C1 segment of cervical spinal cord (tissue), 14 donors: Measurements from ENCODE around the gene GPR152.

Experiments used
- DNase-seq, 14 donors: peaks; one replicate each; lab custom pipeline; 2025; lab: John Stamatoyannopoulos, UW

The GPR152 gene

GRCh38 chr11:67452141-67452952, at the start of gene GPR152:
TSS of gene GPR152 (minus strand) at chr11:67452729. CDS start at chr11:67452724, 5 bp downstream.
- peak in 3 of 14 donors; percentile 17 to 36 (median 27) for DNase-seq

- DNase-seq = no peak
Measured at GRCh38 chr11:67501854-67502253, 49.3 kb upstream of the GPR152 start.

GRCh38 chr11:67500831-67501715, 48.5 kb upstream of the GPR152 start:
- no peak for DNase-seq

GRCh38 chr11:67500484-67500821, 47.9 kb upstream of the GPR152 start:
- DNase-seq = no peak

DNA sequence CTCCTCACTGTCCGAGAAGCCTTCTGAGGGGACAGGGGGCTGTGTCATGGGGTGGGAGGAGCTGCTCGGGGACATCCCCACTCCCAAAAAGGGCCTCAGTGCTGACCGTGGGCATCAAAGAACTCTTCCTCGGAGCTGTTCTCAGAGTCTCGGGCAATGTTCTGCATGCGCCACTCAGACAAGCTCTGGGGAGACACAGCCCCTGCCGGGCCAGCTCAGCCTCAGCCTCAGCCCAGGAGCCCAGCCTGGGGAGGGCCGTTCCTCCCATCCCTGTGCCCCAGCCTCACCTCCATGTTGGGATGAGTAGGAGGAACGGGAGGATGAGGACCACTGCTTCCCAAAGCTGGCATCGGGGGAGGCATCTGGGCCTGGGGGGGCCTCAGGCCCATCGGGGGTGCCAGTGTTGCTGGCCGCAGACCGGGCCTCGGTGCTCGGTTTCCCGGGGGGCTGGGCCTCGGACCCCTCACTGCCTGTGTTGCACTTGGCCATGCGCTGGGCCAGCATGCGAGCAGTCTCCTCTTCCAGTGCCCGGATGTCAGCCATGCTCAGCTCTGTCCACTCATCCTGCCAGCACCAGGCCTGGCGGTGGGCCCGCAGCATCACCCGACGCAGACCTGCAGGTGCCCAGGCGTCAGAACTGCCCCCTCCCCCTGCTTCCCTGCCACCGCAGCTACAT, 47.4 kb upstream of the GPR152 start:
- DNase-seq = no peak

- DNase-seq = no peak
Measured at GRCh38 chr11:67498544-67498972, 46.0 kb upstream of the GPR152 start.

GRCh38 chr11:67497656-67498291, 45.2 kb upstream of the GPR152 start:
- DNase-seq = no peak

DNA sequence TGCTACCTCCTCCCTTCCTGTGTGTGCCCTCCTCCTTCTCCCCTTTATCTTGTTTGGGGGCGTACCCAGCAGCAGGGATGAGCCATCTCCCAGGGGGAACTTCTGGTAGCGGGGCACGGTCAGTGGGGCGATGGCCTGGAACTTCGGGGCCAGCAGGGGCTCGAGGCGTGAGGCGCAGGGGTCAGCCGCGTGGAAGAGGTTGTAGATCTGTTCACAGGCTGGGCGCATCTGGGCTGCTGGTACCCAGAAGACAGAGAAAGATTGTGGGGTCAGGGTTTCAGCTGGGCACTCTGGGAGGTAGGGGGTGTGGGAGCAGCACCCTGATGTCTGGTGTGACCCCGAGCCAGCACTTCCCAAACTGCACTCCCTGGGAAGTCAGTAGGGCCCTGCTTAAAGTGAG, 43.6 kb upstream of the GPR152 start:
- DNase-seq = no peak

DNA sequence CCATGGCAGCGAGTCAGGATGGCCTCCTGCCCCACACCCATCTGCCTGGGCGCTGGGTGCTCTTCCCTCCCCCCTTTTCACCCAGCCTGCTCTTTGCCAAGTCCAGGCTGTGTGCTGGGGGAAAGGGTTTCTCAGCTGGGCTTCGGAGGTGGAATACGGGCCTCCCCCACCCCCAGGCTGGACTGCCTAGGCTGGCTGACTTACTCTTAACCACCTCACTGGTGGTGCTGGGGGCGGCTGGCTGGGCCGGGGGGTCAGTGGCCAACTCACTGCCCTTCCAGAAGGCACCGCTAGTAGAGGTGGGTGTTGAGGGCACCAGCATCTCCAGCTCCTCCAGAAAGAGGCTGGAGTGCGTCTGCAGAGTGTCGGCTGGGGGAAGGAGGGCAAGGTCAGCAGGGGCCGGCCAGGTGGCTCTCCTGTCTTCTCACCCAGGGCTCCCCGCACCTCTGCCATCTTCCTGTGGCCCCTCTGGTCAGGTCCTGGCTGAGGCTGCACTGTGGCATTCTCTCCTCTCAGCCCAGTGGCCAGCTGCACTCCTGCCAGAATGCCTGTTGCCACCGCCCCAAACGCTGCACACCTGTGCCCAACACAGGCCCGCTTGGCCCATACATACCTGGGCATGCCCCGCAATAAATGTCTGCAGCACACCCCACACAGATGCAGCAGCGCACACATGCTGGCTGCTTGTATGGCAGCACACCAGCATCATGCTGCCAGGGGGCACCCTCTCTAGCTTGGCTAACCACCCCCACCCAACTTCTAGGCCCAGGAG, 42.9 kb upstream of the GPR152 start:
- no peak for DNase-seq

DNA sequence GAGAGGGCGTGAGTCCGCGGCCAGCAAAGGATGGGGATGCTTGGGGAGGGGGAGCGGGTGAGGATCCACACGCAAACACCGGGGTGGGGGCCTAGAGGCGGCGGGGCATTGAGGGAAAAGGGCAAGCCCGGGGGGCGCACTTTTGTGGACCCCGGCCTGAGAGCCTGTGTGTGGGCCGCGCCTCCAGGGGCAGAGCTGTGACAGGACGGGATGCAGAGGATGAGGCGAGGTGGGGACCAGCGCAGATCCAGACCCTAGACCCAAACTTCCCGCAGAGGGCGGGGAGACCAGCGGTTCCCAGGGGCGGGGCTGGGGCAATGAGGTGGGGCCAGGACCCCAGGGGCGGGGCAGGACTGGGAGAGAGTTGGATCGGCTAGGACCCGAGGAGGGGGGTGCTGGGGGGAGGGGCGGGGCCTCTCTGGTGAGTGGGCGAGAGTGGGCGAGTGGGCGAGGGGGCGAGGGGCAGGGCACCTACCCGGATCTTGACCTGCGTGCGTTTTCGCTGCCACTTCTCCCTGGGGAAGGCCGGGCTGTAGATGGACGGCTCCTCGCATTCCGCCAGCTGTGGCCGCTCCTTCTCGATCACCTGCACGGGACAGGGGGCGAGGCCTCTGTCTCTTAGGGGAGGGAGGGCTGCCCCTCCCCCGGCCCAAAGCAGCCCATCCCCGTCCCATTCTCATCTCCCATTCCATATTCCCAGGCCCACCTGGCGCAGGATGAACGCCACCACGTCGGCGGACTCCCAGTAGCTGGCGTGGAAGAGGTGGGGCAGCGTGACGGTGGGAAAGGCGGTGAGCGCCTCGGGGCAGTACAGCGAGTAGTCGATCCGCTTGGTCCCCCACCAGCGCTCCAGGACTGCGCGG, 42.1 kb upstream of the GPR152 start:
- DNase-seq = no peak

- DNase-seq = no peak
Measured at GRCh38 chr11:67493548-67494370, 41.2 kb upstream of the GPR152 start.

DNA sequence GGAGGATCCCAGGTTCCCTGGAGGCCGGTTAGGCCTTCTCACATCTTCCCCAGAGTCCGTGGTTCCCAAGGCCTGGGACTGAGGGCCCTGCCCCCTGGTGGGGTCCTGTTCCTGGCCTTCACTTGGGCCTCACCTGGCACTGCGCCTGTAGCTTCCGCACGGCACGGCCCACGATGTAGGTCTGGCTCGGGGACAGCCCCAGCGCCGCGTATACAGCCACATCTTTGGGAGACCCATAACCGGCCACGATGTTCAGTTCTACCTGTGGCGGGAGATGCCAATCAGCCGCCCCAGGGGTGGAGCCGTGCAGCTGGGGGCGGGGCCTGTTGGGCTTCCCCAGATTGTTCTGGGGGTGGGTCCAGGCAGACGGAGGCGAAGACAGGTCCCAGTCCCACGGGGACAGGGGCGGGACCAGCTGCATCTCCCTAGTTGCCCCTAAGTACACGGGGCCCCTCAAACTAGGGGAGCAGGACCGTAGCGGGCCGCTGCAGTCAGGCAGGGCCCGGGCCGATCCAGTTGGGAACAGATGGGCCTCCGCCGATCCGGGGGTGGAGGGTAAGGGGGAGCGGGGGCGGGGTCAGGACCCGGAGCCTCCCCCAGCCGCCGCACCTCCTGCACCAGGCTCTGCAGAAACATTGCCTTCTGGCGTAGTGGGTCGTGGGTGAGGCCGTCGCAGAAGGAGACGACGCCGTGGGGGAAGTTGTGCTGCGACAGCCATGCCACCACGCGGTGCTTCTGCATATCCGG, 40.4 kb upstream of the GPR152 start:
- no peak for DNase-seq

DNA sequence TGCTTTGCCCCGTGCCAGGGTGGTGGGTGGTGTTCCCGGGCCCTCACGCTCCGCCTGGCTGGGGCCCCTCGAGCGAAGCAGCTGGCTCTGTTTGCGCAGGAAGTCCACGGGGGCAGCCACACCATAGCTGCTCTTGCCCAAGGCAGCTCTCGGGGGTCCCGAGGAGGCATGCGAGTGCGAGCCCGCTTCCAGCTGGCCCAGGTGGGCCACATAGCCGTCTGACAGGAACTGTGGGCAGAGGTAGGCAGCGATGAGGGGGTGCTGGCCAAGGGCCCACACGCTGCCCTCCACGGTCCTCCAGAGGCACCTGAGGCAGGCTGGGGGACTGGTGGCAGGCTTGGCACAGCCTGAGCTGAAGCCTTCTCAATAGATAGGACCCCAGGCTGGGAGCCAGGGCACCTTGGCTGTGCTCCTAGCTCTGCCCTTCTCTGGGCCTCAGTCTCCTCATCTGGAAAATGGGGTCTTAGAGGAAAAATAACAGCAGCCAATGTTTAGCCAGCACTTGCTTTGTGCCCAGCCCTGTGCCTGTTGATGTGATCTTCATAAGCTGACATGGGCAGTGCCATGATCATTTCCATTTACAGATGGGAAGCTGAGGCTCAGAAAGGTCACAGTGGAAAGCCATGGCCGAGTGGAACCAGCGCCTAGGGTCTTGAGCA, 39.7 kb upstream of the GPR152 start:
- DNase-seq = no peak

- no peak for DNase-seq
Measured at GRCh38 chr11:67491276-67492068, 38.9 kb upstream of the GPR152 start.

DNA sequence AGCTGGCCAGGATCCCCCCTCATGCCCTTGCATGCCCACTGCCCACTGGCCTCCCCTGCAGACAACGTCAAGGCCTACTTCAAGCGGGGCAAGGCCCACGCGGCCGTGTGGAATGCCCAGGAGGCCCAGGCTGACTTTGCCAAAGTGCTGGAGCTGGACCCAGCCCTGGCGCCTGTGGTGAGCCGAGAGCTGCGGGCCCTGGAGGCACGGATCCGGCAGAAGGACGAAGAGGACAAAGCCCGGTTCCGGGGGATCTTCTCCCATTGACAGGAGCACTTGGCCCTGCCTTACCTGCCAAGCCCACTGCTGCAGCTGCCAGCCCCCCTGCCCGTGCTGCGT, 38.2 kb upstream of the GPR152 start:
- no peak for DNase-seq

DNA sequence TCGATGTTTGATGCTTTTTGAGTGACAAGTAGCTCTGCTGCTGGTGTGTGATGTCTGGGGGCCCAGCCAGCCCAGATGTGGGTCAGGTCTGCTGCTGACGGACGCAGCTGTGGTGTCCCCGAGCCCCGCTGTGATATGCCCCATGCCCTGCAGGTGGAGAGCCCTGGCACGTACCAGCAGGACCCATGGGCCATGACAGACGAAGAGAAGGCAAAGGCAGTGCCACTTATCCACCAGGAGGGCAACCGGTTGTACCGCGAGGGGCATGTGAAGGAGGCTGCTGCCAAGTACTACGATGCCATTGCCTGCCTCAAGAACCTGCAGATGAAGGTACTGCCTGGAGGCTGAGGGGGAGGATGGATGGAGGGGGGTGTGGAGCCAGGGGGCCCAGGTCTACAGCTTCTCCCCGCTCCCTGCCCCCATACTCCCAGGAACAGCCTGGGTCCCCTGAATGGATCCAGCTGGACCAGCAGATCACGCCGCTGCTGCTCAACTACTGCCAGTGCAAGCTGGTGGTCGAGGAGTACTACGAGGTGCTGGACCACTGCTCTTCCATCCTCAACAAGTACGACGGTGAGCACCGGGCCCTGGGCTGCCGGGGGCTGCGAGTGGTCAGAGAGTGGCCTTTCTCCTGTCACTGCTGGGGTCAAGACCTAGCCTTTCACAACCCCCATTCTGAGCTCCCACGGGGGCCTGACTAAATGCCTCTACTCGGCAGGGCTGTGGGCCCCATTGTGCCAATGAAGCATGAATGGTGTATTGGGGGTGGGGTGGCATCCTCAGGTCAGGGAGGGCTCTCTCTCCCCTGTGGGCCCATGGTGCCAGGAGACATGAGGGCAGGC, 37.6 kb upstream of the GPR152 start:
- no peak for DNase-seq
